H1 (cell line): ENCODE results near the gene OTOGL. TPM values are rescaled to one million over a fixed set of nuclear protein-coding genes. Genes with fewer than 3 reads are reported as not detected.

Experiments
- CTCF ChIA-PET: fragments of 300-600 bp; sonication (Branson Sonifier 250); formaldehyde crosslinking; loops from one replicate; lab custom pipeline; 2021; ENCODE audit not compliant: partially characterized antibody; lab: Charles Lee
- POLR2A ChIA-PET: fragments of 300-600 bp; sonication (Branson Sonifier 250); formaldehyde crosslinking; loops from one replicate; lab custom pipeline; 2021; ENCODE audit warnings: inconsistent platforms; ENCODE audit not compliant: partially characterized antibody; lab: Charles Lee
- DNase-seq, 2 experiments: peaks; one replicate each; pipeline versions ENCODE4 v3.0.0 to v3.0.0-alpha.2; 2010 to 2022; ENCODE audit warnings: low spot score in 2 of 2, low read depth in 1 of 2, mixed read lengths in 1 of 2
- FAIRE-seq: peaks from 2 replicates; lab custom pipeline; 2011; peaks lifted over from hg19 to GRCh38; lab: Jason Lieb, UNC
- H2AFZ ChIP-seq: 2 replicates; pipeline ENCODE4 v1.8.1; 2012; ENCODE audit warnings: low read length, inconsistent platforms
- H2AK5ac ChIP-seq: 2 replicates; pipeline ENCODE4 v1.6.1; 2013; ENCODE audit warnings: low read depth, low read length
- H2BK120ac ChIP-seq: replicated peaks from 2 replicates; pipeline ENCODE3; 2013; ENCODE audit warnings: low read depth, low read length, inconsistent platforms
- H2BK12ac ChIP-seq: 2 replicates; pipeline ENCODE4 v1.6.1; 2013; ENCODE audit warnings: low read depth, low read length
- H2BK15ac ChIP-seq: 2 replicates; pipeline ENCODE4 v1.6.1; 2013; ENCODE audit warnings: low read length
- H2BK20ac ChIP-seq: 2 replicates; pipeline ENCODE4 v1.6.1; 2013; ENCODE audit warnings: low read length
- H2BK5ac ChIP-seq: 2 replicates; pipeline ENCODE4 v1.6.1; 2013; ENCODE audit warnings: low read depth, low read length
- H3K14ac ChIP-seq: 2 replicates; pipeline ENCODE4 v1.6.1; 2013; ENCODE audit warnings: inconsistent platforms; ENCODE audit not compliant: insufficient read length
- H3K18ac ChIP-seq: 2 replicates; pipeline ENCODE4 v1.6.1; 2013; ENCODE audit warnings: low read length; ENCODE audit errors: extremely low read depth
- H3K23ac ChIP-seq: 2 replicates; pipeline ENCODE4 v1.6.1; 2013; ENCODE audit warnings: inconsistent platforms; ENCODE audit not compliant: insufficient read length
- H3K23me2 ChIP-seq: 2 replicates; pipeline ENCODE4 v1.6.1; 2013; ENCODE audit warnings: low read depth, low read length
- H3K27ac ChIP-seq: 2 replicates; pipeline ENCODE4 v1.6.1; 2011; ENCODE audit warnings: low read depth, low read length, inconsistent platforms
- H3K27me3 ChIP-seq, 4 experiments: replicated peaks in 1 of 4; 1 replicate in 1 of 4; 2 replicates in 3 of 4; pipeline versions ENCODE4 v1.6.1 to v1.8.1; 2011 to 2013; ENCODE audit warnings: low read length in 3 of 4, mild to moderate bottlenecking in 3 of 4, inconsistent platforms in 2 of 4, mixed read lengths in 2 of 4, moderate library complexity in 1 of 4; ENCODE audit not compliant: control insufficient read depth in 3 of 4, insufficient read depth in 3 of 4; ENCODE audit errors: extremely low read depth in 1 of 4
- H3K36me3 ChIP-seq, 4 experiments: 2 replicates each; pipeline versions ENCODE4 v1.6.1 to v1.8.1; 2011 to 2013; ENCODE audit warnings: mild to moderate bottlenecking in 4 of 4, low read length in 3 of 4, moderate library complexity in 2 of 4, control low read depth in 1 of 4, inconsistent platforms in 1 of 4; ENCODE audit not compliant: insufficient read depth in 4 of 4, control insufficient read depth in 2 of 4
- H3K4ac ChIP-seq: replicated peaks from 2 replicates; pipeline ENCODE3; 2013; ENCODE audit warnings: low read length, low read depth, mixed read lengths, inconsistent platforms; ENCODE audit not compliant: insufficient read length
- H3K4me1 ChIP-seq, 4 experiments: replicated peaks in 1 of 4; 1 replicate in 1 of 4; 2 replicates in 3 of 4; pipeline versions ENCODE4 v1.6.1 to v1.8.1; 2011 to 2013; ENCODE audit warnings: low read length in 3 of 4, inconsistent platforms in 2 of 4, mixed read lengths in 1 of 4; ENCODE audit not compliant: insufficient read depth in 4 of 4, control insufficient read depth in 3 of 4
- H3K4me2 ChIP-seq, 2 experiments: 2 replicates each; pipeline versions ENCODE4 v1.6.1 to v1.8.1; 2011 to 2013; ENCODE audit warnings: low read depth in 2 of 2, low read length in 2 of 2, control low read depth in 1 of 2, inconsistent platforms in 1 of 2, mild to moderate bottlenecking in 1 of 2; ENCODE audit not compliant: insufficient read depth in 1 of 2
- H3K4me3 ChIP-seq, 4 experiments: fragments of 200-600, 300-600 bp in 1 of 4; sonication (generic), shearing (Covaris generic), sonication (Bioruptor Twin) in 1 of 4; 2 replicates each; pipeline versions ENCODE4 v1.5.1 to v1.8.1; 2011 to 2016; ENCODE audit warnings: low read length in 4 of 4, low read depth in 3 of 4, control low read depth in 2 of 4, inconsistent platforms in 2 of 4, mild to moderate bottlenecking in 2 of 4, mixed read lengths in 1 of 4, moderate library complexity in 1 of 4; ENCODE audit not compliant: insufficient read depth in 2 of 4; ENCODE audit errors: extremely low read depth in 1 of 4
- H3K56ac ChIP-seq: replicated peaks from 2 replicates; pipeline ENCODE3; 2013; ENCODE audit warnings: low read depth, mild to moderate bottlenecking, mixed read lengths, low read length, inconsistent platforms; ENCODE audit not compliant: insufficient read length
- H3K79me1 ChIP-seq: 2 replicates; pipeline ENCODE4 v1.6.1; 2013; ENCODE audit warnings: low read depth, low read length, control low read depth
- H3K79me2 ChIP-seq, 2 experiments: 2 replicates each; pipeline versions ENCODE4 v1.6.1 to v1.8.1; 2012 to 2013; ENCODE audit warnings: low read length in 2 of 2, mild to moderate bottlenecking in 2 of 2, inconsistent platforms in 1 of 2; ENCODE audit not compliant: insufficient read depth in 2 of 2, control insufficient read depth in 1 of 2
- H3K9ac ChIP-seq, 4 experiments: replicated peaks in 1 of 4; 1 replicate in 1 of 4; 2 replicates in 3 of 4; pipeline versions ENCODE4 v1.6.1 to v1.8.1; 2011 to 2013; ENCODE audit warnings: low read depth in 3 of 4, low read length in 3 of 4, control low read depth in 2 of 4, mild to moderate bottlenecking in 2 of 4, moderate library complexity in 2 of 4, inconsistent platforms in 1 of 4; ENCODE audit errors: extremely low read depth in 1 of 4
- H3K9me3 ChIP-seq, 2 experiments: 2 replicates each; pipeline versions ENCODE4 v1.6.1 to v1.8.1; 2012 to 2013; ENCODE audit warnings: mild to moderate bottlenecking in 2 of 2, moderate library complexity in 2 of 2, control low read depth in 1 of 2, inconsistent platforms in 1 of 2, low read depth in 1 of 2, low read length in 1 of 2, mixed read lengths in 1 of 2; ENCODE audit not compliant: insufficient read depth in 2 of 2
- H4K20me1 ChIP-seq, 2 experiments: replicated peaks in 1 of 2; 2 replicates each; pipeline versions ENCODE3 to v1.8.1; 2011 to 2013; ENCODE audit warnings: inconsistent platforms in 2 of 2, low read length in 2 of 2, mild to moderate bottlenecking in 1 of 2; ENCODE audit not compliant: insufficient read depth in 2 of 2, control insufficient read depth in 1 of 2
- H4K5ac ChIP-seq: 2 replicates; pipeline ENCODE4 v1.6.1; 2013; ENCODE audit warnings: low read length, low read depth, mixed read lengths, inconsistent platforms; ENCODE audit not compliant: insufficient read length
- H4K8ac ChIP-seq: 2 replicates; pipeline ENCODE4 v1.8.0; 2013; ENCODE audit warnings: mild to moderate bottlenecking, moderate library complexity, low read length, inconsistent platforms; ENCODE audit not compliant: insufficient read depth; ENCODE audit errors: extremely low read depth
- H4K91ac ChIP-seq: replicated peaks from 2 replicates; pipeline ENCODE3; 2013; ENCODE audit warnings: low read length, mixed read lengths, inconsistent platforms; ENCODE audit not compliant: insufficient read length
- ASH2L ChIP-seq: fragments of 200-600, 300-600 bp; sonication (generic); IDR thresholded peaks from one replicate; pipeline ENCODE4 v1.7.1; 2017; ENCODE audit warnings: low read length
- FOSL1 ChIP-seq: IDR thresholded peaks from 2 replicates; pipeline ENCODE4 v1.6.1; 2011; ENCODE audit warnings: mild to moderate bottlenecking, low read depth, low read length, moderate library complexity; ENCODE audit not compliant: insufficient read depth
- GABPA ChIP-seq: IDR thresholded peaks from 2 replicates; pipeline ENCODE4 v1.6.1; 2011; ENCODE audit warnings: mild to moderate bottlenecking, low read length, moderate library complexity, borderline replicate concordance; ENCODE audit not compliant: insufficient read depth
- RXRA ChIP-seq: IDR thresholded peaks from 2 replicates; pipeline ENCODE4 v1.6.1; 2011; ENCODE audit warnings: low read depth, mild to moderate bottlenecking, low read length, moderate library complexity; ENCODE audit not compliant: insufficient read depth
- SP4 ChIP-seq: IDR thresholded peaks from 2 replicates; pipeline ENCODE4 v1.6.1; 2012; ENCODE audit warnings: low read length, inconsistent platforms
- TAF7 ChIP-seq: optimal IDR thresholded peaks from 2 replicates; pipeline ENCODE3; 2011; ENCODE audit warnings: low read depth, mild to moderate bottlenecking, inconsistent platforms, low read length, moderate library complexity, borderline replicate concordance
- ZNF274 ChIP-seq: IDR thresholded peaks from 2 replicates; pipeline ENCODE4 v1.7.0; 2012; ENCODE audit warnings: low read length, borderline replicate concordance; ENCODE audit errors: extremely low read depth
- WGBS, 2 experiments: shearing (Covaris generic) in 1 of 2; methylation state at CpG; one replicate each; pipeline versions ENCODE4 v1.1.6 to v1.1.7; 2013 to 2015; ENCODE audit warnings: low lambda C conversion rate in 2 of 2, mixed read lengths in 2 of 2, inconsistent platforms in 1 of 2, low coverage in 1 of 2, missing lambda C conversion rate in 1 of 2; ENCODE audit not compliant: insufficient replicate concordance in 2 of 2, insufficient coverage in 1 of 2, insufficient read length in 1 of 2; ENCODE audit errors: extremely low coverage in 1 of 2, missing lambda C conversion rate in 1 of 2; 5-methylcytosine and 5-hydroxymethylcytosine counted together
- polyA plus RNA-seq, 7 experiments: library from polyadenylated mRNA; depleted of rRNA in 3 of 7; stranded (reverse) in 5 of 7; unstranded in 2 of 7; fragments of >200 nt in 5 of 7; fragments of 200-250 nt in 2 of 7; gene quantifications; 1 replicate in 5 of 7; 2 replicates in 1 of 7; 4 replicates in 1 of 7; pipeline versions ENCODE4 v1.2.1 to v1.2.3, GENCODE V29; 2011 to 2013; ENCODE audit warnings: missing spikeins in 2 of 7, mixed read lengths in 2 of 7
- total RNA-seq: library from RNA; stranded (reverse); fragmentation: NEBNext Ultra II Directional; extraction: Animal tissue kit (Norgen Biotek cat#: 25700); gene quantifications from 2 replicates; pipeline ENCODE4 v1.2.1, GENCODE V29; 2021

Gene OTOGL
- total and polyA plus RNA-seq, 2 of the 8 experiments (the other 6 are each of a cell fraction or from before 2014, with no cell fraction given), result 0.12 to 0.17 TPM

DNA sequence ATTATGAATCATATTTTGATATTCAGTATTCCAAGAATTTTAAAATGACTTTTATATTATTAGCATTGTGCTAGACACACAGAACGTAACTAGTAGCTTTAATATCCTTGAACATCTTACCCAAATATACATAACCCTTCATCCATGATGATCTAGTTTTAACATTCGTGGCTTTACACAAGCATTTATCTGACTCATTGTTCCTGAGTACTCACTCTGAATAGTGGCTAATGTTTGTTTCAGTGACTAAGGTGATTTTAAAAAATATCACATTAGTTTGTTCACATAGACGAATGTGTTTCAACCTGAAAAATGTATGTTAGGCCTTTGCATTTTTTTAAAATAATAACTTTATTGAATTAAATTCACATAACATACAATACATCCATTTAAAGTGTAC is 264.7 kb downstream of the OTOGL start:
- H2BK12ac ChIP-seq, result no peak overlapping the region
- H4K20me1 ChIP-seq, result no peaks in the 10 kb centered on the region
- no peak for DNase-seq
- H3K56ac ChIP-seq, result no peak overlapping the region
- H3K4me1 ChIP-seq, result no peaks in the 10 kb centered on the region
- FAIRE-seq, result no peak
- no peak overlapping the region for H4K5ac ChIP-seq
- no peak overlapping the region for H4K91ac ChIP-seq
- no peak overlapping the region for H3K9ac ChIP-seq
- H2AK5ac ChIP-seq, result no peak overlapping the region
- no peak overlapping the region for H2BK120ac ChIP-seq
- no peak overlapping the region for H3K23ac ChIP-seq
- H4K8ac ChIP-seq, result no peak overlapping the region
- no peak overlapping the region for H2BK5ac ChIP-seq
- no peak overlapping the region for H3K4ac ChIP-seq
- no peak overlapping the region for H3K27ac ChIP-seq
- no peak overlapping the region for H3K4me3 ChIP-seq
- no peaks in the 10 kb centered on the region for H3K79me2 ChIP-seq
- H3K18ac ChIP-seq, result no peak overlapping the region
- H3K9me3 ChIP-seq, result no peaks in the 10 kb centered on the region
- 91% methylated on average over 3 of the region's 3 CpGs; no CpG with 5 or more reads in 1 of the 2 experiments for WGBS, 2 experiments
- TF ChIP-seq SP4 (no peak), GABPA (no peak), TAF7 (no peak), FOSL1 (no peak), RXRA (no peak), ZNF274 (no peak), ASH2L (no peak)
- no peak overlapping the region for H3K14ac ChIP-seq
- no peak overlapping the region for H2AFZ ChIP-seq
- H3K36me3 ChIP-seq, result no peaks in the 10 kb centered on the region
- no peaks in the 10 kb centered on the region for H3K27me3 ChIP-seq
- H3K23me2 ChIP-seq, result no peaks in the 10 kb centered on the region
- no peak overlapping the region for H2BK20ac ChIP-seq
- POLR2A ChIA-PET, result no interaction called here
- H3K79me1 ChIP-seq, result no peaks in the 10 kb centered on the region
- H2BK15ac ChIP-seq, result no peak overlapping the region
- no peak overlapping the region for H3K4me2 ChIP-seq
- CTCF ChIA-PET, result no interaction called here
